Glomerular visceral epithelial cell (primary cell): ENCODE measurements around the gene ADGRB2.

Experiments
- DNase-seq: peaks from one replicate; pipeline ENCODE4 v3.0.0-alpha.2; 2016; ENCODE audit errors: extremely low spot score

Gene ADGRB2

GRCh38 chr1:31764312-31765040 is at the start of gene ADGRB2:
Gene ADGRB2 (minus strand): TSS chr1:31764340. CDS start chr1:31757221, 7,119 bp downstream.
- peak; percentile 38 for DNase-seq

- DNase-seq, result no peak
Observed at GRCh38 chr1:31812158-31812829, 48.2 kb upstream of the ADGRB2 start.

GRCh38 chr1:31811605-31812004 is 47.5 kb upstream of the ADGRB2 start:
- peak; percentile 62 for DNase-seq

GRCh38 chr1:31809698-31810097 is 45.6 kb upstream of the ADGRB2 start:
- DNase-seq, result no peak

- DNase-seq, result no peak
Observed at GRCh38 chr1:31807273-31808048, 43.3 kb upstream of the ADGRB2 start.

GRCh38 chr1:31805318-31805717 is 41.2 kb upstream of the ADGRB2 start:
- no peak for DNase-seq

- no peak for DNase-seq
Observed at GRCh38 chr1:31804098-31804497, 40.0 kb upstream of the ADGRB2 start.

GRCh38 chr1:31803610-31804009 is 39.5 kb upstream of the ADGRB2 start:
- no peak for DNase-seq

GRCh38 chr1:31802190-31803150 is 38.3 kb upstream of the ADGRB2 start:
- no peak for DNase-seq

- DNase-seq, result no peak
Observed at GRCh38 chr1:31801458-31801857, 37.3 kb upstream of the ADGRB2 start.

- no peak for DNase-seq
Observed at GRCh38 chr1:31800674-31800967, 36.5 kb upstream of the ADGRB2 start.

GRCh38 chr1:31799895-31800673 is 35.9 kb upstream of the ADGRB2 start:
- DNase-seq, result no peak

- DNase-seq, result no peak
Observed at GRCh38 chr1:31799196-31799894, 35.2 kb upstream of the ADGRB2 start.

GRCh38 chr1:31798433-31799195 is 34.5 kb upstream of the ADGRB2 start:
- peak; percentile 71 for DNase-seq

GRCh38 chr1:31798086-31798432 is 33.9 kb upstream of the ADGRB2 start:
- no peak for DNase-seq

- DNase-seq, result no peak
Observed at GRCh38 chr1:31797216-31797615, 33.1 kb upstream of the ADGRB2 start.

GRCh38 chr1:31796707-31797106 is 32.6 kb upstream of the ADGRB2 start:
- no peak for DNase-seq

- peak; percentile 53 for DNase-seq
Observed at GRCh38 chr1:31795801-31796621, 31.9 kb upstream of the ADGRB2 start.
